Ishikawa (cell line): ENCODE data around the gene PIEZO2.

Source experiments
- CEBPB ChIP-seq: IDR thresholded peaks from 2 replicates; pipeline ENCODE4 v1.6.1; 2012
- CREB1 ChIP-seq: IDR thresholded peaks from 2 replicates; pipeline ENCODE4 v1.6.1; 2012; ENCODE audit warnings: low read depth
- EGR1 ChIP-seq: IDR thresholded peaks from 2 replicates; pipeline ENCODE4 v1.6.1; 2012
- EP300 ChIP-seq: IDR thresholded peaks from 2 replicates; pipeline ENCODE4 v1.6.1; 2012; ENCODE audit warnings: borderline replicate concordance
- FOXM1 ChIP-seq: IDR thresholded peaks from 2 replicates; pipeline ENCODE4 v1.6.1; 2012; ENCODE audit warnings: low read depth, borderline replicate concordance
- NFIC ChIP-seq: IDR thresholded peaks from 2 replicates; pipeline ENCODE4 v1.6.1; 2012
- RAD21 ChIP-seq: IDR thresholded peaks from 2 replicates; pipeline ENCODE4 v1.6.1; 2012; ENCODE audit warnings: low read depth
- TAF1 ChIP-seq: IDR thresholded peaks from 2 replicates; pipeline ENCODE4 v1.6.1; 2012; ENCODE audit warnings: low read depth, mild to moderate bottlenecking
- TCF12 ChIP-seq: IDR thresholded peaks from 2 replicates; pipeline ENCODE4 v1.6.1; 2012; ENCODE audit warnings: low read depth
- TEAD4 ChIP-seq: IDR thresholded peaks from 2 replicates; pipeline ENCODE4 v1.6.1; 2012
- USF1 ChIP-seq: IDR thresholded peaks from 2 replicates; pipeline ENCODE4 v1.6.1; 2012
- YY1 ChIP-seq: IDR thresholded peaks from 2 replicates; pipeline ENCODE4 v1.6.1; 2012; ENCODE audit warnings: low read depth
- ZBTB7A ChIP-seq: IDR thresholded peaks from 2 replicates; pipeline ENCODE4 v1.6.1; 2012; ENCODE audit warnings: low read depth
- TF ChIP-seq, protein P1 (sequence below): IDR thresholded peaks from 2 replicates; pipeline ENCODE4 v1.6.1; 2012
- TF ChIP-seq, protein P2 (sequence below): IDR thresholded peaks from 2 replicates; pipeline ENCODE4 v1.6.1; 2012; ENCODE audit warnings: low read depth, mild to moderate bottlenecking

The PIEZO2 gene

DNA sequence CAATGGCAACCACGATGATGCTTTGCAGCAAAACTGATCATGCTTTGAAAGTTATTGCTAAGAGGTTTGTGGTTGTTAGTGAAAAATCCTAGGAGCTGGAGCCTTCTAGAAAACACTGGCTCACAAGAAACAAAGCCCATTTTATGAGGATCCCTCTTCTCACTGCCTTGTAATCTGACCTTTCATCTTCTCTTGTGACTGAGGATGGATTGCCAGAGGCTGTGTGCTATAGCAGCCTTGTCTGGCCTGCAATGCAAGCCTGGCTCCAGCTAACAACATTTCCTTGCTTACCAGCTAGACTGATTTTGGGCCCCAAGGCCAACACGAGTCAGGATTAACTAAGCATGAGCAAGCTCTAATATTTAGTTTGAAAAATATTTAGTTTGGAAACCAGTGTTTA lies 13.1 kb downstream of the PIEZO2 start:
- TF ChIP-seq YY1 = no peak
- no peak for TF ChIP-seq ZBTB7A
- TF ChIP-seq EP300 = no peak
- TF ChIP-seq RAD21 = no peak

GRCh38 chr18:11134940-11135339 lies 14.4 kb downstream of the PIEZO2 start:
- TF ChIP-seq TEAD4 (no peak), USF1 (no peak), TCF12 (no peak), ZBTB7A (no peak), RAD21 (no peak), EP300 (no peak), TAF1 (no peak), YY1 (no peak), NFIC (no peak)
- TF ChIP-seq, protein P1, sequence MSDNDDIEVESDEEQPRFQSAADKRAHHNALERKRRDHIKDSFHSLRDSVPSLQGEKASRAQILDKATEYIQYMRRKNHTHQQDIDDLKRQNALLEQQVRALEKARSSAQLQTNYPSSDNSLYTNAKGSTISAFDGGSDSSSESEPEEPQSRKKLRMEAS = no peak
- TF ChIP-seq, protein P2, sequence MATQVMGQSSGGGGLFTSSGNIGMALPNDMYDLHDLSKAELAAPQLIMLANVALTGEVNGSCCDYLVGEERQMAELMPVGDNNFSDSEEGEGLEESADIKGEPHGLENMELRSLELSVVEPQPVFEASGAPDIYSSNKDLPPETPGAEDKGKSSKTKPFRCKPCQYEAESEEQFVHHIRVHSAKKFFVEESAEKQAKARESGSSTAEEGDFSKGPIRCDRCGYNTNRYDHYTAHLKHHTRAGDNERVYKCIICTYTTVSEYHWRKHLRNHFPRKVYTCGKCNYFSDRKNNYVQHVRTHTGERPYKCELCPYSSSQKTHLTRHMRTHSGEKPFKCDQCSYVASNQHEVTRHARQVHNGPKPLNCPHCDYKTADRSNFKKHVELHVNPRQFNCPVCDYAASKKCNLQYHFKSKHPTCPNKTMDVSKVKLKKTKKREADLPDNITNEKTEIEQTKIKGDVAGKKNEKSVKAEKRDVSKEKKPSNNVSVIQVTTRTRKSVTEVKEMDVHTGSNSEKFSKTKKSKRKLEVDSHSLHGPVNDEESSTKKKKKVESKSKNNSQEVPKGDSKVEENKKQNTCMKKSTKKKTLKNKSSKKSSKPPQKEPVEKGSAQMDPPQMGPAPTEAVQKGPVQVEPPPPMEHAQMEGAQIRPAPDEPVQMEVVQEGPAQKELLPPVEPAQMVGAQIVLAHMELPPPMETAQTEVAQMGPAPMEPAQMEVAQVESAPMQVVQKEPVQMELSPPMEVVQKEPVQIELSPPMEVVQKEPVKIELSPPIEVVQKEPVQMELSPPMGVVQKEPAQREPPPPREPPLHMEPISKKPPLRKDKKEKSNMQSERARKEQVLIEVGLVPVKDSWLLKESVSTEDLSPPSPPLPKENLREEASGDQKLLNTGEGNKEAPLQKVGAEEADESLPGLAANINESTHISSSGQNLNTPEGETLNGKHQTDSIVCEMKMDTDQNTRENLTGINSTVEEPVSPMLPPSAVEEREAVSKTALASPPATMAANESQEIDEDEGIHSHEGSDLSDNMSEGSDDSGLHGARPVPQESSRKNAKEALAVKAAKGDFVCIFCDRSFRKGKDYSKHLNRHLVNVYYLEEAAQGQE = no peak

- TF ChIP-seq, protein P2 = no peak
- TF ChIP-seq USF1 = no peak
- TF ChIP-seq ZBTB7A = no peak
- no peak for TF ChIP-seq YY1
- TF ChIP-seq, protein P1 = no peak
- TF ChIP-seq NFIC = no peak
- TF ChIP-seq TAF1 = no peak
- no peak for TF ChIP-seq FOXM1
- TF ChIP-seq TCF12 = no peak
- TF ChIP-seq EGR1 = no peak
- TF ChIP-seq RAD21 = no peak
- no peak for TF ChIP-seq EP300
- no peak for TF ChIP-seq CREB1
Measured at GRCh38 chr18:11125492-11126315, 23.7 kb downstream of the PIEZO2 start.

DNA sequence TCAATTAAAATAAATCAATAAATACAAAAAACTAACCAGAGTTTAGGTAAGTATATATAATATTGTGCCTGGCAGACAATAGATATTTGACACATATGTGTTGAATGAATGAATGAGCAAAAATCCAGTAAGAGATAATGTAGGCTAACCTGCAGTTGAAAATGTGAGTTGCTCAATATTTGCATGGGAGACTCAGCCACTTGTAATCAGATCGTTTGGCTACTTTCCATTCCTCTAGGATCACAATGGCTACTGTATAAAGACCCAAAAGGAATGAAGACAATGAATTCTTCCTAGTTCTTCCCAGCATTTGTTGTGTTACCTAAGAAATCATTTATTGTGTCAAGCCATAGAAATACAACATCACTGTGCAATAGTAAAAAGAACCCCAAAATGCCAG lies 25.3 kb downstream of the PIEZO2 start:
- TF ChIP-seq FOXM1 (no peak), NFIC (no peak), TEAD4 (no peak), CEBPB (no peak), RAD21 (no peak), USF1 (no peak), TCF12 (no peak), CREB1 (no peak)
- TF ChIP-seq, protein P2 = no peak
